ENCODE measurements around the gene FANCL. TPM values are rescaled to one million over a fixed set of nuclear protein-coding genes. Genes with fewer than 3 reads are reported as not detected.
"Not testable (repeated sequence)": the region's sequence is repeated elsewhere in the genome, so short reads cannot be mapped to it uniquely, and the experiment has no call there.

The FANCL gene
- total RNA-seq, result 10 to 100 TPM in 5 of 6 experiments, 1 to 10 TPM in 1; 6.8 to 22.3 (median 15.3) TPM
- long read RNA-seq, result 0 reads

DNA sequence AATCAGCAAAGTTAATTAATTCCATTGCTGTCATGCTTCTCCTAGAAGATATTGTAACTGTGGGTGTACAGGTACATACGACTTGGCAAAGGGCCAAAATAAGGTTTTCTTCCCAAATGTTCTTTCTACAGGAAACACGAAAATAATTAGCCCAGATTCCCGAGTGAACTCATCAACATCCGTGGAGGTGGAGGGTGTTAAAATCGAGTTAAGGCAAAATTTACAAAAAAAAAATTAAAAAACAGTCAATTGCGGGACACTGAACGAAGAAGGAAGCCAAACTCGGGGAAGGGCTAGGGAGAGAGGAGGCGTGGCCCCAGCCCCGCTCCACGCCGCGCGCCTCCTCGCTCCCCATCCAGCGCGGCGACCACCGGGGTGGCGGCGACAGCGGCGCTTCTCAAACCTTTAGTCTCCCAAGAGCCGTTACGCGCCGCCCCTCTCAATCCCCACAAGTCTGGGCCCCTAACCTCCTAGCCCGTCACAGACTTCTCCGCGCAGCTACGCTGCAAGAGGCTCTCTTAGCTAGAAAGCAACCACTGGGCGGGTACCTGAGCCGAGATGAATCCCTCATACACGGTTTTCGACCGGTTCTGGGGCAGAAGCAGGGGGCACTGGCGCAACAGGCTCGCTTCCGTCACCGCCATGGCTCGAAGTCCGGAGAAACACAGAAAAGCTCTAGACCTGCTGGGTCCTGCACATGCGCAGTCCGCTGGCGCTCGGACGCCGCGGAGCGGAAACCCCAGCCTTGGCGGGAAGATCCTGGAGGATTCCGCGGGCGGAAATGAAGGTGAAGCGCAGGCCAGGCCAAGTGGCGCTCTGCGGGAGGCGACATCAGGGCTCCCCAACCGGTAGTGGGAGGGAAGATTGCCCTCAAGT is at the start of gene FANCL:
Gene FANCL (minus strand): TSS at position 656 of the 876 bp plus-strand sequence. CDS start 12 bp downstream, at position 644.
- Histone ChIP-seq H3K27ac (peak within 1 kb of the TSS; percentile 90 to 91 (median 91)), H3K4me1 (peaks cover 0 to 16% (median 5%) of the 10 kb centered on the region in 4 donors), H3K9me3 (no peaks in the 10 kb centered on the region), H3K4me3 (peak within 1 kb of the TSS; percentile 91 to 98 (median 92)), H3K36me3 (no peaks in the 10 kb centered on the region), H3K27me3 (no peaks in the 10 kb centered on the region)
- WGBS (ENCODE audit: insufficient coverage, low coverage, low lambda C conversion rate, missing lambda C conversion rate), result under 1% methylated on average over 22 of the region's 59 CpGs
- peak; percentile 77 for TF ChIP-seq POLR2A (IDR thresholded peaks at IDR 0.05)
- TF ChIP-seq, protein P1, sequence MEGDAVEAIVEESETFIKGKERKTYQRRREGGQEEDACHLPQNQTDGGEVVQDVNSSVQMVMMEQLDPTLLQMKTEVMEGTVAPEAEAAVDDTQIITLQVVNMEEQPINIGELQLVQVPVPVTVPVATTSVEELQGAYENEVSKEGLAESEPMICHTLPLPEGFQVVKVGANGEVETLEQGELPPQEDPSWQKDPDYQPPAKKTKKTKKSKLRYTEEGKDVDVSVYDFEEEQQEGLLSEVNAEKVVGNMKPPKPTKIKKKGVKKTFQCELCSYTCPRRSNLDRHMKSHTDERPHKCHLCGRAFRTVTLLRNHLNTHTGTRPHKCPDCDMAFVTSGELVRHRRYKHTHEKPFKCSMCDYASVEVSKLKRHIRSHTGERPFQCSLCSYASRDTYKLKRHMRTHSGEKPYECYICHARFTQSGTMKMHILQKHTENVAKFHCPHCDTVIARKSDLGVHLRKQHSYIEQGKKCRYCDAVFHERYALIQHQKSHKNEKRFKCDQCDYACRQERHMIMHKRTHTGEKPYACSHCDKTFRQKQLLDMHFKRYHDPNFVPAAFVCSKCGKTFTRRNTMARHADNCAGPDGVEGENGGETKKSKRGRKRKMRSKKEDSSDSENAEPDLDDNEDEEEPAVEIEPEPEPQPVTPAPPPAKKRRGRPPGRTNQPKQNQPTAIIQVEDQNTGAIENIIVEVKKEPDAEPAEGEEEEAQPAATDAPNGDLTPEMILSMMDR (IDR thresholded peaks at IDR 0.05), result no peak
- intact Hi-C loops (cut with DNase I), result no loop called here
- ATAC-seq, result peak; percentile 97 to 98 (median 98)
- DNase-seq, result peak; percentile 94 to 95 (median 95)

GRCh38 chr2:58289029-58289428 is 47.9 kb upstream of the FANCL start:
- Histone ChIP-seq H3K27ac (no peak overlapping the region), H3K4me1 (no peaks in the 10 kb centered on the region), H3K27me3 (no peaks in the 10 kb centered on the region), H3K36me3 (no peaks in the 10 kb centered on the region), H3K4me3 (no peak overlapping the region), H3K9me3 (no peaks in the 10 kb centered on the region)
- ATAC-seq (no peak), DNase-seq (no peak)
- intact Hi-C loops (cut with DNase I), result no loop called here
- 62% methylated on average over 1 of the region's 3 CpGs for WGBS (ENCODE audit: insufficient coverage, low coverage, low lambda C conversion rate, missing lambda C conversion rate)
- TF ChIP-seq POLR2A (IDR thresholded peaks at IDR 0.05), result no peak
- TF ChIP-seq, protein P1 (IDR thresholded peaks at IDR 0.05), result no peak

DNA sequence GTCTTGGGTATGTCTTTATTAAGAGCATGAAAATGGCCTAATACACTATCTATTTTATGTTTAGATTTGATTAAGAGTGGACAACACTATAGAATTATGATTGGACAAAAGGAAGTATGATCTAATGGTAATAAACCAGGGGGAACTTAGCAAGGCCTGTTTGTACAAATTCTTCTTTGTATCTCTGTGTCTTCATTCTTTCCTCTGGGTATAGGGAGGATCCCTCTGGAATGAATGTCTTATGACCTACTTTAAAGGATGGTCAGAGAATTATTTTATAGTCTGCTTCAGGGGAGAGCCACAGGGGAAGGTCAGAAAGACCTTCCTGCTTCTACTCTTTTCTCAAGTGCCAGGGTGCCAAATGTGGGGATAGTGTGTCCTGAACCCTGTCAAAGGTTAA is 42.8 kb upstream of the FANCL start:
- no peak overlapping the region for H3K27ac ChIP-seq
- intact Hi-C loops (cut with DNase I), result no loop called here
- TF ChIP-seq, protein P1 (IDR thresholded peaks at IDR 0.05), result no peak
- no peak for TF ChIP-seq POLR2A (IDR thresholded peaks at IDR 0.05)
- H3K9me3 ChIP-seq, result no peaks in the 10 kb centered on the region
- H3K4me1 ChIP-seq, result no peaks in the 10 kb centered on the region
- H3K4me3 ChIP-seq, result no peak overlapping the region
- no peak for DNase-seq
- ATAC-seq, result no peak
- H3K36me3 ChIP-seq, result no peaks in the 10 kb centered on the region
- H3K27me3 ChIP-seq, result no peaks in the 10 kb centered on the region

- H3K9me3 ChIP-seq; H3K27me3 ChIP-seq; ATAC-seq; H3K36me3 ChIP-seq; H3K4me1 ChIP-seq; H3K4me3 ChIP-seq; H3K27ac ChIP-seq; DNase-seq; intact Hi-C loops (cut with DNase I): not testable (repeated sequence)
- no CpG with 5 or more reads among the region's 3 CpGs for WGBS (ENCODE audit: insufficient coverage, low coverage, low lambda C conversion rate, missing lambda C conversion rate)
Observed at GRCh38 chr2:58275144-58275543, 34.0 kb upstream of the FANCL start.

GRCh38 chr2:58271826-58272225 is 30.7 kb upstream of the FANCL start:
- ATAC-seq, result no peak
- WGBS (ENCODE audit: insufficient coverage, low coverage, low lambda C conversion rate, missing lambda C conversion rate), result 56% methylated on average over 1 of the region's 1 CpG
- no peak for TF ChIP-seq POLR2A (IDR thresholded peaks at IDR 0.05)
- TF ChIP-seq, protein P1 (IDR thresholded peaks at IDR 0.05), result no peak
- H3K4me3 ChIP-seq, result no peak overlapping the region
- no peak for DNase-seq
- H3K9me3 ChIP-seq, result no peaks in the 10 kb centered on the region
- no peaks in the 10 kb centered on the region for H3K36me3 ChIP-seq
- no peaks in the 10 kb centered on the region for H3K27me3 ChIP-seq
- intact Hi-C loops (cut with DNase I), result no loop called here
- no peak overlapping the region for H3K27ac ChIP-seq
- no peaks in the 10 kb centered on the region for H3K4me1 ChIP-seq

All from right lobe of liver (tissue), 6 donors.